ENCODE results near the gene EFNA4. TPM values are rescaled to one million over a fixed set of nuclear protein-coding genes. Genes with fewer than 3 reads are reported as not detected.

Gene EFNA4
- 1 to 10 TPM; 2.2 to 3.5 TPM for total RNA-seq

DNA sequence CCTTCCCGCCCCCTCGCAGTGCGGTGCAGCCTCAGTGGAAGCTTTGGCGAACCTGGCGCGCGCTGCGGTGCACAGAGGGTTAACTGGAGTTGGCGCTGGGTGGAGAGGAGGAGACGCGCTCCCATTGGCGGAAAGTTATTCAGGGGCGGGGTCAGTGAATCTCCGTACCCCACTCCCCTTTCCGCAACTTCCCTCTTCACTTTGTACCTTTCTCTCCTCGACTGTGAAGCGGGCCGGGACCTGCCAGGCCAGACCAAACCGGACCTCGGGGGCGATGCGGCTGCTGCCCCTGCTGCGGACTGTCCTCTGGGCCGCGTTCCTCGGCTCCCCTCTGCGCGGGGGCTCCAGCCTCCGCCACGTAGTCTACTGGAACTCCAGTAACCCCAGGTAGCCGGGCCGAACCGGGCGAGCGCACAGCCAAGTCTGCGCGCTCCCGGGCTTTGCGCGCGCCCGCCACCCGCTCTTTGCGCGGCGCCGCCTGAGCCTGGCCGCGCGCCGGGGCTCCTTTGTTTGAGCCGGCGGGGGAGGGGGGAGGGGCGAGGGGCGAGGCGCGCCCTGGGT lies at the start of gene EFNA4:
EFNA4 (plus strand) TSS at position 191 of the 561 bp plus-strand sequence; CDS start at position 275, 84 bp downstream.
- no peak for TF ChIP-seq CTCF (IDR thresholded peaks at IDR 0.05)
- Histone ChIP-seq H3K27ac (peak within 1 kb of the TSS; percentile 79 to 88), H3K4me1 (peaks cover 0 to 33% of the 10 kb centered on the region in 2 donors), H3K9me3 (no peaks in the 10 kb centered on the region), H3K4me3 (peak within 1 kb of the TSS; percentile 75 to 83), H3K27me3 (no peaks in the 10 kb centered on the region), H3K36me3 (peaks cover 21% of the 10 kb centered on the region)
- peak; percentile 88 for DNase-seq (ENCODE audit: low spot score)

DNA sequence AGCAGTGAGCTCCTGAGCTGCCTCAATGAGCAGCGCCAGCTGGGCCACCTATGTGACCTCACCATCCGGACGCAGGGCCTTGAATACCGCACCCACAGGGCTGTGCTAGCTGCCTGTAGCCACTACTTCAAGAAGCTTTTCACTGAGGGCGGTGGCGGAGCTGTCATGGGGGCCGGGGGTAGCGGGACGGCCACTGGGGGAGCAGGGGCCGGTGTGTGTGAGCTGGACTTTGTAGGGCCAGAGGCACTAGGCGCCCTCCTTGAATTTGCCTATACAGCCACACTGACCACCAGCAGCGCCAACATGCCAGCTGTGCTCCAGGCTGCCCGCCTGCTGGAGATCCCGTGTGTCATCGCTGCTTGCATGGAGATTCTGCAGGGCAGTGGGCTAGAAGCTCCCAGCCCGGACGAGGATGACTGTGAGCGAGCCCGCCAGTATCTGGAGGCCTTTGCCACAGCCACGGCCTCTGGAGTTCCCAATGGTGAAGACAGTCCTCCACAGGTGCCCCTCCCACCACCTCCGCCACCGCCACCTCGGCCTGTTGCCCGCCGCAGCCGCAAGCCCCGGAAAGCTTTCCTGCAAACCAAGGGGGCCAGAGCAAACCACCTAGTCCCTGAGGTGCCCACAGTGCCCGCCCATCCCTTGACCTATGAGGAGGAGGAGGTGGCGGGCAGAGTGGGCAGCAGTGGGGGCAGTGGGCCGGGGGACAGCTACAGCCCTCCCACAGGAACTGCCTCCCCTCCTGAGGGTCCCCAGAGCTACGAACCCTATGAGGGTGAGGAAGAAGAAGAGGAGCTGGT lies 48.6 kb upstream of the EFNA4 start:
- TF ChIP-seq CTCF (IDR thresholded peaks at IDR 0.05) = no peak
- no peak overlapping the region for H3K27ac ChIP-seq
- H3K4me3 ChIP-seq = no peak overlapping the region
- peaks cover 0 to 59% of the 10 kb centered on the region in 2 donors for H3K4me1 ChIP-seq
- no peak for DNase-seq (ENCODE audit: low spot score)
- no peaks in the 10 kb centered on the region for H3K9me3 ChIP-seq
- peaks cover 26% of the 10 kb centered on the region for H3K36me3 ChIP-seq
- H3K27me3 ChIP-seq = no peaks in the 10 kb centered on the region

GRCh38 chr1:155015527-155016230 lies 47.9 kb upstream of the EFNA4 start:
- Histone ChIP-seq H3K36me3 (peaks cover 26% of the 10 kb centered on the region), H3K27ac (no peak overlapping the region), H3K9me3 (no peaks in the 10 kb centered on the region), H3K4me3 (no peak overlapping the region), H3K4me1 (peaks cover 0 to 52% of the 10 kb centered on the region in 2 donors), H3K27me3 (no peaks in the 10 kb centered on the region)
- no peak for TF ChIP-seq CTCF (IDR thresholded peaks at IDR 0.05)
- DNase-seq (ENCODE audit: low spot score) = no peak

DNA sequence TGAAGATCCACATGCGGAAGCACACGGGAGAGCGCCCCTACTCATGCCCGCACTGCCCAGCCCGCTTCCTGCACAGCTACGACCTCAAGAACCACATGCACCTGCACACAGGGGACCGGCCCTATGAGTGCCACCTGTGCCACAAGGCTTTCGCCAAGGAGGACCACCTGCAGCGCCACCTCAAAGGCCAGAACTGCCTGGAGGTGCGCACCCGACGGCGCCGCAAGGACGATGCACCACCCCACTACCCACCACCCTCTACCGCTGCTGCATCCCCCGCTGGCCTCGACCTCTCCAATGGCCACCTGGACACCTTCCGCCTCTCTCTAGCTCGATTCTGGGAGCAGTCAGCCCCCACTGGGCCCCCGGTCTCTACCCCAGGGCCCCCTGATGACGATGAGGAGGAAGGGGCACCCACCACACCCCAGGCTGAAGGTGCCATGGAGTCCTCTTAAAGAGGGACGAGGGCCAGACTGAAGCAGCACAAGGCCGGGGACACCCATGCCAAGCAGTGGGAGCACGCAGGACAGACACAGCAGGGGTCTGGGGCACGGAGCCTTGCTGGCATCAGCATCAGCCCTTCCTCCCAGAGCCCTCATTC lies 47.2 kb upstream of the EFNA4 start:
- Histone ChIP-seq H3K27me3 (no peaks in the 10 kb centered on the region), H3K4me1 (peaks cover 0 to 45% of the 10 kb centered on the region in 2 donors), H3K4me3 (no peak overlapping the region), H3K27ac (peak overlapping the region; percentile 88 to 93), H3K36me3 (peaks cover 26% of the 10 kb centered on the region), H3K9me3 (no peaks in the 10 kb centered on the region)
- no peak for TF ChIP-seq CTCF (IDR thresholded peaks at IDR 0.05)
- no peak for DNase-seq (ENCODE audit: low spot score)

DNA sequence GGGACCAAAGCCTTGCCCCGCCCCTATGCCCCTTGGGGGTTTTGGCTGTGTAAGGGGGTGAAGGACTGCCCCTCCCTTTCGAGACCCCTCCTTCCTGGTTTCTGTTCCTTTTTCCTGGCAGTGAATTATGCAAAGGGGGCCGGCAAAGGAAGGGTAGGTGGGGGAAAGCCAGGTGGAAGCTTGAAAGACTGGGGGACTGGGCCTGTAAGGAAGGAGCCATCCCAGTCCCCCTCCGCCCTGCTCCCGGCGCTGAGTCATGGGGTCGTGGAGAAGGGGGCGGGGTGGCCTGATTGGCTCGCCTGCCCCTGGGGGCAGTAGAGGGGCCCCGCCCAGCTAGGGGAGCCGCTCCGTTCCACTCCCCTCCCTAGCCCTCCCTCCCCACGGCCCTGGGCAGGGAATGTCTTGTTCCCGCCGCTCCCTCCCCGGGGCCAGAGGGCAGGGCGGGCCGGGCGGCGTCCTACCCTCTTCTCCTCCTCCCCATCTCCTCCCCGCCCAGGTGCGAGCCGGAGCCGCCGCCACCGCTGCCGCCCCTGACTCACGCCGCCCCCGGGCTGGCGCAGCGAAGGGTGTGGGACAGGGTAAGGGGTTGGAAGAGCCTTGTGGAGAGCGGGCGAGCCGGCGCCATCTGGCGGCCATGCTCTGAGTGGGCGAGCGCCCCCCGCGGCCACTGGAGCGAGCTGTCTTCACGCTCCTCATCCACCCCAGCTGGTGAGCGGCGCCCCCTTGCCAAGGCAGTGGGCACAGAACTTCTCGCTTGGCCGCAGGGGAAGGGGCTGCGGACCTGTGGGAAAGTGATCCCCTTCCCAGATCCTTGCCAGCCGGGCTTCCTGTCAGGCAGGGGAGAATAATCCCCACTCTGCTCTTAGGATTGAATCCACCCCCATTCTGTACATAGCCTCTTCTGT lies 46.2 kb upstream of the EFNA4 start:
- TF ChIP-seq CTCF (IDR thresholded peaks at IDR 0.05) = peak; percentile 98 to 100
- Histone ChIP-seq H3K4me1 (peaks cover 0 to 36% of the 10 kb centered on the region in 2 donors), H3K4me3 (peak overlapping the region; percentile 23 to 54), H3K36me3 (peaks cover 26% of the 10 kb centered on the region), H3K27me3 (no peaks in the 10 kb centered on the region), H3K9me3 (no peaks in the 10 kb centered on the region), H3K27ac (peak overlapping the region; percentile 88 to 93)
- peak; percentile 93 for DNase-seq (ENCODE audit: low spot score)
